ENCODE data around the gene CENPW.

Gene CENPW

GRCh38 chr6:126339796-126340609, at the start of gene CENPW:
Gene CENPW, plus strand, starts transcription at chr6:126340115. Its CDS starts 159 bp downstream, at chr6:126340274.
- no peak for DNase-seq

GRCh38 chr6:126293891-126294524, 45.9 kb upstream of the CENPW start:
- DNase-seq, result no peak

GRCh38 chr6:126300126-126300525, 39.8 kb upstream of the CENPW start:
- DNase-seq, result no peak

GRCh38 chr6:126300735-126301134, 39.2 kb upstream of the CENPW start:
- DNase-seq, result no peak

GRCh38 chr6:126302191-126302590, 37.7 kb upstream of the CENPW start:
- no peak for DNase-seq

- DNase-seq, result no peak
Observed at GRCh38 chr6:126307849-126308248, 32.1 kb upstream of the CENPW start.

- DNase-seq, result no peak
Observed at GRCh38 chr6:126308362-126308761, 31.6 kb upstream of the CENPW start.

GRCh38 chr6:126312013-126312665, 27.8 kb upstream of the CENPW start:
- DNase-seq, result no peak

GRCh38 chr6:126313941-126314340, 26.0 kb upstream of the CENPW start:
- DNase-seq, result no peak

- no peak for DNase-seq
Observed at GRCh38 chr6:126318797-126319196, 21.1 kb upstream of the CENPW start.

GRCh38 chr6:126333729-126334128, 6.2 kb upstream of the CENPW start:
- DNase-seq, result no peak

- no peak for DNase-seq
Observed at GRCh38 chr6:126335210-126335609, 4.7 kb upstream of the CENPW start.

- DNase-seq, result no peak
Observed at GRCh38 chr6:126337323-126337722, 2.6 kb upstream of the CENPW start.

GRCh38 chr6:126341126-126341525, 1.2 kb downstream of the CENPW start:
- DNase-seq, result no peak

- no peak for DNase-seq
Observed at GRCh38 chr6:126344181-126344580, 4.3 kb downstream of the CENPW start.

- no peak for DNase-seq
Observed at GRCh38 chr6:126351960-126352359, 12.0 kb downstream of the CENPW start.

- DNase-seq, result no peak
Observed at GRCh38 chr6:126352514-126352913, 12.6 kb downstream of the CENPW start.

- DNase-seq, result no peak
Observed at GRCh38 chr6:126356526-126356925, 16.6 kb downstream of the CENPW start.

- no peak for DNase-seq
Observed at GRCh38 chr6:126359936-126360537, 20.1 kb downstream of the CENPW start.

GRCh38 chr6:126361832-126362440, 22.0 kb downstream of the CENPW start:
- DNase-seq, result no peak

GRCh38 chr6:126367849-126368248, 27.9 kb downstream of the CENPW start:
- DNase-seq, result no peak

- no peak for DNase-seq
Observed at GRCh38 chr6:126372626-126373025, 32.7 kb downstream of the CENPW start.

- no peak for DNase-seq
Observed at GRCh38 chr6:126373344-126373743, 33.4 kb downstream of the CENPW start.
